Aorta (tissue), 5 donors: ENCODE measurements around the gene GRM8. TPM values are rescaled to one million over a fixed set of nuclear protein-coding genes. Genes with fewer than 3 reads are reported as not detected.
A peak's percentile ranks its signal among the peaks of the same experiment; 100 is the strongest.

ENCODE experiments used
- ATAC-seq: fragments of 200-7000 bp; cut with Tn5 transposase; one replicate; pipeline ENCODE4 v1.9.1; 2022; ENCODE audit warnings: moderate library complexity; ENCODE audit not compliant: low FRiP score
- DNase-seq, 2 donors: peaks; one replicate each; pipeline ENCODE4 v3.0.0-alpha.2; 2020
- H3K27ac ChIP-seq, 2 donors: one replicate each; pipeline ENCODE4 v1.5.1; 2013; ENCODE audit warnings: low read length in 2 of 2, mild to moderate bottlenecking in 2 of 2, moderate library complexity in 2 of 2, control low read depth in 1 of 2, inconsistent platforms in 1 of 2, low read depth in 1 of 2
- H3K27me3 ChIP-seq, 2 donors: one replicate each; pipeline ENCODE4 v1.6.1; 2013; ENCODE audit warnings: control low read depth in 1 of 2, low read length in 1 of 2, mild to moderate bottlenecking in 1 of 2, moderate library complexity in 1 of 2; ENCODE audit not compliant: insufficient read depth in 2 of 2, control insufficient read depth in 1 of 2
- H3K36me3 ChIP-seq, 2 donors: one replicate each; pipeline ENCODE4 v1.6.1; 2013; ENCODE audit warnings: control low read depth in 1 of 2, low read length in 1 of 2, mild to moderate bottlenecking in 1 of 2; ENCODE audit not compliant: insufficient read depth in 2 of 2, control insufficient read depth in 1 of 2
- H3K4me1 ChIP-seq, 2 donors: one replicate each; pipeline ENCODE4 v1.6.1; 2013; ENCODE audit warnings: low read length in 2 of 2, control low read depth in 1 of 2, mild to moderate bottlenecking in 1 of 2, moderate library complexity in 1 of 2; ENCODE audit not compliant: insufficient read depth in 2 of 2, control insufficient read depth in 1 of 2
- H3K4me3 ChIP-seq, 2 donors: one replicate each; pipeline ENCODE4 v1.5.1; 2013; ENCODE audit warnings: low read length in 2 of 2, control low read depth in 1 of 2, mild to moderate bottlenecking in 1 of 2
- H3K9me3 ChIP-seq: one replicate; pipeline ENCODE4 v1.6.1; 2013; ENCODE audit warnings: mild to moderate bottlenecking, low read length; ENCODE audit not compliant: control insufficient read depth
- WGBS, 2 donors: extraction: QIAGEN DNeasy Blood & Tissue Kit; methylation state at CpG; one replicate each; pipeline ENCODE4 v1.1.7; 2013; 5-methylcytosine and 5-hydroxymethylcytosine counted together
- intact Hi-C, 2 donors: fragments of 100-400 bp; cut with DNase I; formaldehyde crosslinking; loops; one replicate each; pipeline versions ENCODE4 v1.14.2 to v1.15.0; 2022
- polyA plus RNA-seq, 2 donors: library from polyadenylated mRNA; stranded (reverse); fragments of 200-250 nt; gene quantifications; one replicate each; pipeline ENCODE4 v1.2.3, GENCODE V29; 2013
- total RNA-seq, 2 donors: library from RNA; stranded (reverse); fragmentation: NEBNext Ultra II Directional; extraction: Animal tissue kit (Norgen Biotek cat#: 25700); gene quantifications; one replicate each; pipeline ENCODE4 v1.2.1, GENCODE V29; 2021
- donor health status: healthy with polysubstance abuse.
- donor health status: Bipolar disorder and iron deficiency.
- donor health status: DM: no; HTN: no; CAD: no.
- donor health status: DM: no; HTN: no; CAD: no.
- donor health status: DM: yes; HTN: yes; CAD: no.

GRM8 gene
- total and polyA plus RNA-seq, 4 donors = 0.20 TPM; not detected in 3

GRCh38 chr7:126440542-126440941, 812.2 kb downstream of the GRM8 start:
- WGBS, 2 donors = 95% methylated on average over 2 of the region's 2 CpGs
- DNase-seq = no peak
- H3K27me3 ChIP-seq = no peaks in the 10 kb centered on the region
- H3K9me3 ChIP-seq = no peaks in the 10 kb centered on the region
- H3K36me3 ChIP-seq = no peaks in the 10 kb centered on the region
- H3K4me1 ChIP-seq = no peaks in the 10 kb centered on the region
- ATAC-seq = no peak
- H3K27ac ChIP-seq = no peak overlapping the region
- no peak overlapping the region for H3K4me3 ChIP-seq
- intact Hi-C loops = no loop called here

- ATAC-seq = no peak
- Histone ChIP-seq H3K36me3 (no peaks in the 10 kb centered on the region), H3K4me1 (no peaks in the 10 kb centered on the region), H3K4me3 (no peak overlapping the region), H3K27me3 (no peaks in the 10 kb centered on the region), H3K9me3 (no peaks in the 10 kb centered on the region), H3K27ac (no peak overlapping the region)
- no peak for DNase-seq
- WGBS, 2 donors = 12 to 17% methylated on average over 2 of the region's 2 CpGs
- intact Hi-C loops = no loop called here
These were observed 816.4 kb downstream of the GRM8 start for GRCh38 chr7:126436213-126436868.

- DNase-seq (no peak), ATAC-seq (no peak)
- Histone ChIP-seq H3K36me3 (no peaks in the 10 kb centered on the region), H3K27ac (no peak overlapping the region), H3K4me3 (no peak overlapping the region), H3K4me1 (no peaks in the 10 kb centered on the region), H3K27me3 (no peaks in the 10 kb centered on the region), H3K9me3 (no peaks in the 10 kb centered on the region)
- intact Hi-C loops = no loop called here
- 94 to 100% methylated on average over 1 of the region's 1 CpG for WGBS, 2 donors
These were observed 826.1 kb downstream of the GRM8 start for GRCh38 chr7:126426652-126427051.

GRCh38 chr7:126424985-126425384, 827.8 kb downstream of the GRM8 start:
- intact Hi-C loops = no loop called here
- WGBS, 2 donors = 70 to 90% methylated on average over 1 of the region's 1 CpG
- Histone ChIP-seq H3K36me3 (no peaks in the 10 kb centered on the region), H3K27me3 (no peaks in the 10 kb centered on the region), H3K27ac (no peak overlapping the region), H3K4me1 (no peaks in the 10 kb centered on the region), H3K9me3 (no peaks in the 10 kb centered on the region), H3K4me3 (no peak overlapping the region)
- no peak for ATAC-seq
- DNase-seq = no peak

GRCh38 chr7:126419047-126419446, 833.7 kb downstream of the GRM8 start:
- intact Hi-C loops = no loop called here
- Histone ChIP-seq H3K4me3 (no peak overlapping the region), H3K27ac (no peak overlapping the region), H3K4me1 (no peaks in the 10 kb centered on the region), H3K9me3 (no peaks in the 10 kb centered on the region), H3K36me3 (no peaks in the 10 kb centered on the region), H3K27me3 (no peaks in the 10 kb centered on the region)
- no peak for DNase-seq
- WGBS, 2 donors = 87 to 88% methylated on average over 4 of the region's 4 CpGs
- ATAC-seq = no peak

- WGBS, 2 donors = 45 to 57% methylated on average over 3 of the region's 3 CpGs
- no peak for ATAC-seq
These were observed 840.8 kb downstream of the GRM8 start for GRCh38 chr7:126411821-126412383.

GRCh38 chr7:126411032-126411820, 841.5 kb downstream of the GRM8 start:
- Histone ChIP-seq H3K4me1 (no peaks in the 10 kb centered on the region), H3K36me3 (no peaks in the 10 kb centered on the region), H3K4me3 (peak overlapping the region in 1 of 2 donors; percentile 10), H3K27ac (no peak overlapping the region), H3K27me3 (no peaks in the 10 kb centered on the region), H3K9me3 (no peaks in the 10 kb centered on the region)
- no peak for DNase-seq
- intact Hi-C loops = no loop called here
- 57 to 61% methylated on average over 1 to 3 of the region's 3 CpGs for WGBS, 2 donors
- no peak for ATAC-seq

More at GRCh38 chr7:126411821-126412383, 840.8 kb downstream of the GRM8 start:
- Histone ChIP-seq H3K27ac (no peak overlapping the region), H3K9me3 (no peaks in the 10 kb centered on the region), H3K36me3 (no peaks in the 10 kb centered on the region), H3K4me1 (no peaks in the 10 kb centered on the region), H3K4me3 (no peak overlapping the region), H3K27me3 (no peaks in the 10 kb centered on the region)
- no peak for DNase-seq
- intact Hi-C loops = no loop called here

- no peak overlapping the region for H3K4me3 ChIP-seq
- H3K27ac ChIP-seq = no peak overlapping the region
- H3K27me3 ChIP-seq = no peaks in the 10 kb centered on the region
- intact Hi-C loops = no loop called here
- 88 to 92% methylated on average over 1 of the region's 1 CpG for WGBS, 2 donors
- H3K9me3 ChIP-seq = no peaks in the 10 kb centered on the region
- no peaks in the 10 kb centered on the region for H3K4me1 ChIP-seq
- no peaks in the 10 kb centered on the region for H3K36me3 ChIP-seq
- ATAC-seq (no peak), DNase-seq (no peak)
These were observed 849.7 kb downstream of the GRM8 start for GRCh38 chr7:126403040-126403439.

GRCh38 chr7:126401918-126402317, 850.8 kb downstream of the GRM8 start:
- Histone ChIP-seq H3K36me3 (no peaks in the 10 kb centered on the region), H3K9me3 (no peaks in the 10 kb centered on the region), H3K27ac (no peak overlapping the region), H3K4me1 (no peaks in the 10 kb centered on the region), H3K27me3 (no peaks in the 10 kb centered on the region), H3K4me3 (no peak overlapping the region)
- DNase-seq = no peak
- ATAC-seq = no peak
- intact Hi-C loops = no loop called here
